ENCODE measurements around the gene ARHGAP6. TPM values are rescaled to one million over a fixed set of nuclear protein-coding genes. Genes with fewer than 3 reads are reported as not detected.

Gene ARHGAP6
- total and polyA plus RNA-seq, 9 of the 15 experiments (the other 6 are each of a cell fraction or from before 2014, with no cell fraction given), result 12.5 to 63.6 (median 41.8) TPM

DNA sequence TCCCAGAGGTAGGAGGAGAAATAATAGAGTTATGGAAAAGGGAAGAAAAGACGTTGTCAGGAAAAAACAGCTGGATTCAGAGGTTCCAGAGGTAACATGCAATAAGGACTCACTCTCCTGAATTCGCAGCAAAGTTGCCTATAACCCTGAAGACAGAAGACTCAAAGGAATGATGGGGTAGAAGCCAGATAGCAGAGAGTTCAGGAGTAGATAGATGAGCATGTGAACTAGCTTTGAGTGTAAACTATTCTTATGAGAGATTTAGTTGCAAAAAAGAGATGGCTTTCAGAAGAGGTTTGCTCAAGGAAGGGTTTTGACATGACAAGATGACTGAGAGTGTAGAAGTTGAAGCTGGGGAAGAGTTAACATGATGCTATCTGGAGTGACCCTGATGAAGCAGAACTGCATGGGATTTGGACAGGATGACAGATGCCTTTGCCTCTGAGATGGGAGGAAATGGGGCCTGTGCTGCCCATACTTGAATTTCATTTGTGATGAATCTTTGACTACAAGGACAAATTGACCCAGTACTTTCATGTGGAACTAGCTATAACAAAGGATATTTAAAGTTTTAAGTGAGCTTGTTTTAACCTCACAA, 298.6 kb downstream of the ARHGAP6 start:
- H3K36me3 ChIP-seq (ENCODE audit: control insufficient read depth, insufficient read depth, low read length), result peaks cover 48% of the 10 kb centered on the region
- WGBS (ENCODE audit: insufficient coverage, low coverage, missing lambda C conversion rate), result 11% methylated on average over 2 of the region's 2 CpGs
- peak overlapping the region; percentile 45; the same call in 1 of the 2 replicates for H3K4me2 ChIP-seq (ENCODE audit: insufficient read depth, low read length)
- in situ Hi-C loops (cut with MboI) (loop anchor here (5.0 kb wide), 1 partner anchor 220 kb away; no protein-coding TSS in a partner anchor), intact Hi-C loops (cut with micrococcal nuclease) (loop anchor here (1.0 to 5.0 kb wide), 5 partner anchors 16 to 225 kb away; no protein-coding TSS in a partner anchor)
- ChIA-PET CTCF (ENCODE audit: low intra/inter-chr PET ratio) (no interaction called here), POLR2A (no interaction called here)
- BruUV-seq (replicated peaks), result no TSS peak
- H4K20me1 ChIP-seq (replicated peaks; ENCODE audit: control insufficient read depth, insufficient read depth, low read length), result no peaks in the 10 kb centered on the region
- H3K9me3 ChIP-seq (replicated peaks; ENCODE audit: control insufficient read depth, insufficient read depth, low read depth, low read length), result no peaks in the 10 kb centered on the region
- ATAC-seq (peak; percentile 61), DNase-seq (ENCODE audit: extremely low read depth in 1 of 4, low spot score in 3 of 4) (peak in 1 of 4 experiments; percentile 71), FAIRE-seq (peak; percentile 64)
- H3K9me1 ChIP-seq (ENCODE audit: control insufficient read depth, insufficient read depth, low read length), result no peaks in the 10 kb centered on the region
- H3K9ac ChIP-seq (ENCODE audit: insufficient read depth in 1 of 2, low read depth in 2 of 2, low read length in 2 of 2), result peak overlapping the region in 1 of 2 experiments; percentile 63; a peak in 2 of 4 replicates
- H3K27ac ChIP-seq (ENCODE audit: extremely low read depth, low read depth, low read length), result peak overlapping the region; percentile 90
- H3K79me2 ChIP-seq (ENCODE audit: control insufficient read depth, insufficient read depth, low read length), result peaks cover 91% of the 10 kb centered on the region
- H3K4me1 ChIP-seq (replicated peaks in 1 of 2; ENCODE audit: control insufficient read depth in 2 of 2, insufficient read depth in 2 of 2, low read length in 2 of 2), result peaks cover 0 to 62% of the 10 kb centered on the region in 2 experiments; a peak in 3 of 5 replicates
- no peaks in the 10 kb centered on the region for H3K27me3 ChIP-seq (ENCODE audit: control insufficient read depth in 2 of 2, insufficient read depth in 2 of 2, low read length in 2 of 2)
- no peak overlapping the region for H3K4me3 ChIP-seq
- no peak overlapping the region for H2AFZ ChIP-seq (ENCODE audit: low read depth, low read length)
- TF ChIP-seq TBL1XR1 (IDR thresholded peaks at IDR 0.05; ENCODE audit: low read length in 2 of 2) (no peak), FOSL1 (tag; conservative IDR thresholded peaks at IDR 0.05) (no peak), ZKSCAN8 (CRISPR knock-in tag; IDR thresholded peaks at IDR 0.05) (peak; percentile 50; the same call in 1 of the 2 replicates), CEBPB (tag; IDR thresholded peaks at IDR 0.05) (no peak), TCFL5 (CRISPR knock-in tag; conservative IDR thresholded peaks at IDR 0.05) (no peak), PTTG1 (tag; IDR thresholded peaks at IDR 0.05; ENCODE audit: low read depth) (peak; percentile 47; the same call in 1 of the 2 replicates), ARID4B (CRISPR knock-in tag; IDR thresholded peaks at IDR 0.05) (no peak), DIDO1 (tag; IDR thresholded peaks at IDR 0.05; ENCODE audit: low read depth) (0 out of 2 replicates have a peak, but pooled peaks have one; percentile 17), NRF1 (conservative IDR thresholded peaks at IDR 0.05 in 1 of 2, IDR thresholded peaks at IDR 0.05 in 1 of 2) (no peak), GABPA (tag; conservative IDR thresholded peaks at IDR 0.05; ENCODE audit: low read depth) (0 out of 2 replicates have a peak, but pooled peaks have one; percentile 3), ZNF197 (CRISPR knock-in tag; IDR thresholded peaks at IDR 0.05; ENCODE audit: low read depth) (no peak), NR2F6 (CRISPR knock-in tag; IDR thresholded peaks at IDR 0.05) (no peak), DDX20 (tag; IDR thresholded peaks at IDR 0.05; ENCODE audit: low read depth) (peak; percentile 76), TRIM28 (IDR thresholded peaks at IDR 0.05) (no peak), FOXP1 (CRISPR knock-in tag; IDR thresholded peaks at IDR 0.05) (no peak), OTX1 (CRISPR knock-in tag; IDR thresholded peaks at IDR 0.05) (no peak), RFX7 (CRISPR knock-in tag; IDR thresholded peaks at IDR 0.05) (no peak)
- TF ChIP-seq, protein P1, sequence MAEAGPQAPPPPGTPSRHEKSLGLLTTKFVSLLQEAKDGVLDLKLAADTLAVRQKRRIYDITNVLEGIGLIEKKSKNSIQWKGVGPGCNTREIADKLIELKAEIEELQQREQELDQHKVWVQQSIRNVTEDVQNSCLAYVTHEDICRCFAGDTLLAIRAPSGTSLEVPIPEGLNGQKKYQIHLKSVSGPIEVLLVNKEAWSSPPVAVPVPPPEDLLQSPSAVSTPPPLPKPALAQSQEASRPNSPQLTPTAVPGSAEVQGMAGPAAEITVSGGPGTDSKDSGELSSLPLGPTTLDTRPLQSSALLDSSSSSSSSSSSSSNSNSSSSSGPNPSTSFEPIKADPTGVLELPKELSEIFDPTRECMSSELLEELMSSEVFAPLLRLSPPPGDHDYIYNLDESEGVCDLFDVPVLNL (CRISPR knock-in tag; IDR thresholded peaks at IDR 0.05; ENCODE audit: low read depth), result no peak
